GM12892 (cell line): ENCODE measurements around the gene TRIM17.

Experiments
- POLR2A ChIP-seq: IDR thresholded peaks from 2 replicates; pipeline ENCODE4 v1.6.1; 2011; ENCODE audit warnings: low read depth, low read length, control low read depth
- POLR2AphosphoS5 ChIP-seq: IDR thresholded peaks from 2 replicates; pipeline ENCODE4 v1.6.1; 2011; ENCODE audit warnings: low read depth, low read length, control low read depth
- TAF1 ChIP-seq: IDR thresholded peaks from 2 replicates; pipeline ENCODE4 v1.6.1; 2011; ENCODE audit warnings: low read depth, mild to moderate bottlenecking, control low read depth, low read length, borderline replicate concordance

DNA sequence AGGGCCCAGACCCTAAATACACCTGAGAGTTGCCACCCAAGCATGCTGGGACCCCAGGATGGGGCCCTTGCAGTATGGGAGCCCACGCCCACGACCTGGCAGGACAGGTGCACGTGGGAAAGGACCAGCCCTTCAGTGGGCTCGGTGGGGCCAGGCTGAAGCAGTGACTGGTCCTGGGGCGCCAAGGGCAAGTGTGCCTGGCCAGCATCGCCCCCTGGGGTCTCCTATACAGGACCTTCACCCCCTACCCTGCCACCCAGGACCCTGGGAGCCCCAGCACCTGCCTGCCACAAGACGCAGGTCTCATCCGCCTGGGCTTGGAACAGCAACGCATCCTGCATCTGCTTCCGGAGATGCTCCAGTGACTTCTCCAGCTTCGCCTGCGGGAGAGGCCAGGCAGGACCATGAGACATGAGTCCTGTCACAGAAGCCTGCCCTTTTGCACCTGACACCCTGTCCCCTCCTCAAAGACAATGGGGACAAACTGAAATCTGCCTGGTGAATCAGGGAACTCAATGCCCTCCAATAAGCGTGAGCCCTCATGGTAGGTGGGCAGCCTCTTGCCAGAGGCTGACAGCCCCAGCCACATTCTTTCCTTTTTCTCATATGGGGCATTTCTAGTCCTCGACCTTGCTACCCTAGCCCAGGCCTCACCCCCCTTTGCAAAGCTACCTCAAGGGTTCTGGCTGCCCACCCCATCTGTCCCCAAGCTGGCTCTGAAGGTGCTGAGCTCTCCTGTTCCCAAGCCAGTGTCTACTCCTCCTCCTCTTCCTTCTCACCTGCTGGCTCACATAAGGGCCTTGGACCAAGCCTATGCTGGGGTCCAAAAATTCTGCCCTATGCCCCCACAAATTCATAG is 14.7 kb downstream of the TRIM17 start:
- TF ChIP-seq POLR2AphosphoS5 = no peak
- TF ChIP-seq POLR2A = no peak; the same call in 1 of the 2 replicates
- no peak for TF ChIP-seq TAF1
